HG03066 (cell line): ENCODE results near the gene OLA1.
"Not testable (repeated sequence)": the region's sequence is repeated elsewhere in the genome, so short reads cannot be mapped to it uniquely, and the experiment has no call there.

Experiments
- ATAC-seq: cut with Tn5 transposase; IDR thresholded peaks from one replicate; pipeline ENCODE4 v1.9.1; 2021; ENCODE audit warnings: low read depth; ENCODE audit not compliant: unreplicated experiment

Gene OLA1

GRCh38 chr2:174248187-174248997 is at the start of gene OLA1:
Gene OLA1 (minus strand): TSS chr2:174248532. CDS start chr2:174246815, 1,717 bp downstream.
- peak; percentile 95 for ATAC-seq

- ATAC-seq: no peak
Measured at GRCh38 chr2:174292908-174293307, 44.6 kb upstream of the OLA1 start.

- ATAC-seq: no peak
Measured at GRCh38 chr2:174286172-174286571, 37.8 kb upstream of the OLA1 start.

GRCh38 chr2:174282441-174282840 is 34.1 kb upstream of the OLA1 start:
- no peak for ATAC-seq

- ATAC-seq: no peak
Measured at GRCh38 chr2:174281736-174282135, 33.4 kb upstream of the OLA1 start.

GRCh38 chr2:174280596-174280995 is 32.3 kb upstream of the OLA1 start:
- no peak for ATAC-seq

GRCh38 chr2:174270263-174270662 is 21.9 kb upstream of the OLA1 start:
- not testable (repeated sequence) for ATAC-seq

- no peak for ATAC-seq
Measured at GRCh38 chr2:174266288-174266687, 18.0 kb upstream of the OLA1 start.

- ATAC-seq: no peak
Measured at GRCh38 chr2:174263997-174264396, 15.7 kb upstream of the OLA1 start.

- no peak for ATAC-seq
Measured at GRCh38 chr2:174259981-174260380, 11.6 kb upstream of the OLA1 start.

- ATAC-seq: no peak
Measured at GRCh38 chr2:174254267-174254666, 5.9 kb upstream of the OLA1 start.

- ATAC-seq: no peak
Measured at GRCh38 chr2:174248998-174249592, 763 bp upstream of the OLA1 start.

- peak; percentile 14 for ATAC-seq
Measured at GRCh38 chr2:174247474-174248186, 702 bp downstream of the OLA1 start.

- ATAC-seq: no peak
Measured at GRCh38 chr2:174246944-174247381, 1.4 kb downstream of the OLA1 start.

- ATAC-seq: not testable (repeated sequence)
Measured at GRCh38 chr2:174245628-174246027, 2.7 kb downstream of the OLA1 start.

GRCh38 chr2:174245065-174245464 is 3.3 kb downstream of the OLA1 start:
- ATAC-seq: no peak

GRCh38 chr2:174243812-174244211 is 4.5 kb downstream of the OLA1 start:
- no peak for ATAC-seq

- no peak for ATAC-seq
Measured at GRCh38 chr2:174240097-174240496, 8.2 kb downstream of the OLA1 start.

GRCh38 chr2:174236429-174236828 is 11.9 kb downstream of the OLA1 start:
- no peak for ATAC-seq

GRCh38 chr2:174235680-174236079 is 12.7 kb downstream of the OLA1 start:
- ATAC-seq: no peak

GRCh38 chr2:174233771-174234275 is 14.5 kb downstream of the OLA1 start:
- ATAC-seq: no peak
